GM06990 (cell line): ENCODE results near the gene UVSSA.
A peak's percentile ranks its signal among the peaks of the same experiment; 100 is the strongest.
"Not testable (repeated sequence)": the region's sequence is repeated elsewhere in the genome, so short reads cannot be mapped to it uniquely, and the experiment has no call there.

Source experiments
- DNase-seq: peaks from one replicate; pipeline ENCODE4 v3.0.0-alpha.2; 2011; ENCODE audit not compliant: insufficient read length; ENCODE audit errors: extremely low read depth
- H3K27me3 ChIP-seq: replicated peaks from 2 replicates; pipeline ENCODE4 v1.6.0; 2011; ENCODE audit warnings: low read length; ENCODE audit not compliant: control insufficient read depth, insufficient read depth
- H3K36me3 ChIP-seq: 2 replicates; pipeline ENCODE4 v1.5.1; 2011; ENCODE audit warnings: low read length; ENCODE audit not compliant: control insufficient read depth, insufficient read depth
- H3K4me3 ChIP-seq: replicated peaks from 2 replicates; pipeline ENCODE4 v1.5.1; 2011; ENCODE audit warnings: low read depth, mild to moderate bottlenecking, control low read depth, low read length
- TF ChIP-seq, protein P1 (sequence below): IDR thresholded peaks from 2 replicates; pipeline ENCODE4 v1.5.1; 2011; ENCODE audit warnings: low read length, control low read depth, mild to moderate bottlenecking, inconsistent platforms; ENCODE audit not compliant: insufficient read depth, poor library complexity, severe bottlenecking

Gene UVSSA

DNA sequence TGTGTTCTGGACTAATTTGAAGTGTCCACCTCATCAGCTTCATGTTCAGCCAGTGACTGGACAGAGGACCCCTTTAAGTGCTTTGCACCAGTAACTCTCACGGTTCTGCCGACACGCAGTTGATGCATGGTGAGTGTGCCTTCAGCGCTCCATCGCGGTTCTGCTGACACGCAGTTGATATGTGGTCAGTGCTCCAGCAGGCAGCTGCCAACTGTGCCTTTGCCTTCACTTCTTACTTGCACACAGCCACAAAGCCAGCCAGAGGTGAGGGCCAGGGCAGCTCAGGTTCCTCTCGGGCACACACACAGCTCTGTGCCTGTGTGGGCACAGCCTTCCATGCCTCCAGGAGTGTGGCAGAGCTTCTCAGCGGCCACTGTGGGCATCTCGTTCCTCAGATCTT is 46.9 kb downstream of the UVSSA start:
- peaks cover 3% of the 10 kb centered on the region for H3K36me3 ChIP-seq
- TF ChIP-seq, protein P1, sequence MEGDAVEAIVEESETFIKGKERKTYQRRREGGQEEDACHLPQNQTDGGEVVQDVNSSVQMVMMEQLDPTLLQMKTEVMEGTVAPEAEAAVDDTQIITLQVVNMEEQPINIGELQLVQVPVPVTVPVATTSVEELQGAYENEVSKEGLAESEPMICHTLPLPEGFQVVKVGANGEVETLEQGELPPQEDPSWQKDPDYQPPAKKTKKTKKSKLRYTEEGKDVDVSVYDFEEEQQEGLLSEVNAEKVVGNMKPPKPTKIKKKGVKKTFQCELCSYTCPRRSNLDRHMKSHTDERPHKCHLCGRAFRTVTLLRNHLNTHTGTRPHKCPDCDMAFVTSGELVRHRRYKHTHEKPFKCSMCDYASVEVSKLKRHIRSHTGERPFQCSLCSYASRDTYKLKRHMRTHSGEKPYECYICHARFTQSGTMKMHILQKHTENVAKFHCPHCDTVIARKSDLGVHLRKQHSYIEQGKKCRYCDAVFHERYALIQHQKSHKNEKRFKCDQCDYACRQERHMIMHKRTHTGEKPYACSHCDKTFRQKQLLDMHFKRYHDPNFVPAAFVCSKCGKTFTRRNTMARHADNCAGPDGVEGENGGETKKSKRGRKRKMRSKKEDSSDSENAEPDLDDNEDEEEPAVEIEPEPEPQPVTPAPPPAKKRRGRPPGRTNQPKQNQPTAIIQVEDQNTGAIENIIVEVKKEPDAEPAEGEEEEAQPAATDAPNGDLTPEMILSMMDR, result no peak
- H3K4me3 ChIP-seq, result no peak overlapping the region
- H3K27me3 ChIP-seq, result no peaks in the 10 kb centered on the region
- no peak for DNase-seq

DNA sequence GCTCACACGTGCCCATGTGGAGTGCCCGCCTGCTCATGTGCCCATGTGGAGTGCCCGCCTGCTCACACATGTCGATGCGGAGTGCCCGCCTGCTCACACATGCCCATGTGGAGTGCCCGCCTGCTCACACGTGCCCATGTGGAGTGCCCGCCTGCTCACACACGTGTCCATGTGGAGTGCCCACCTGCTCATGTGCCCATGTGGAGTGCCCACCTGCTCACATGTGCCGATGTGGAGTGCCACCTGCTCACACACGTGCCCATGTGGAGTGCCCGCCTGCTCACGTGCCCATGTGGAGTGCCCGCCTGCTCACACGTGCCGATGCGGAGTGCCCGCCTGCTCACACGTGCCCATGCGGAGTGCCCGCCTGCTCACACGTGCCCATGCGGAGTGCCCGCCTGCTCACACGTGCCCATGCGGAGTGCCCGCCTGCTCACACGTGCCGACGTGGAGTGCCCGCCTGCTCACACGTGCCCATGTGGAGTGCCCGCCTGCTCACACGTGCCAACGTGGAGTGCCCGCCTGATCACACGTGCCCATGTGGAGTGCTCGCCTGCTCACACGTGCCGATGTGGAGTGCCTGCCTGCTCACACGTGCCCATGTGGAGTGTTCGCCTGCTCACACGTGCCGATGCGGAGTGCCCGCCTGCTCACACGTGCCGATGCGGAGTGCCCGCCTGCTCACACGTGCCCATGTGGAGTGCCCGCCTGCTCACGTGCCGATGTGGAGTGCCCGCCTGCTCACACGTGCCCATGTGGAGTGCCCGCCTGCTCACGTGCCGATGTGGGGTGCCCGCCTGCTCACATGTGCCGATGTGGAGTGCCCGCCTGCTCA is 47.8 kb downstream of the UVSSA start:
- H3K4me3 ChIP-seq, H3K27me3 ChIP-seq, DNase-seq, H3K36me3 ChIP-seq: not testable (repeated sequence)

DNA sequence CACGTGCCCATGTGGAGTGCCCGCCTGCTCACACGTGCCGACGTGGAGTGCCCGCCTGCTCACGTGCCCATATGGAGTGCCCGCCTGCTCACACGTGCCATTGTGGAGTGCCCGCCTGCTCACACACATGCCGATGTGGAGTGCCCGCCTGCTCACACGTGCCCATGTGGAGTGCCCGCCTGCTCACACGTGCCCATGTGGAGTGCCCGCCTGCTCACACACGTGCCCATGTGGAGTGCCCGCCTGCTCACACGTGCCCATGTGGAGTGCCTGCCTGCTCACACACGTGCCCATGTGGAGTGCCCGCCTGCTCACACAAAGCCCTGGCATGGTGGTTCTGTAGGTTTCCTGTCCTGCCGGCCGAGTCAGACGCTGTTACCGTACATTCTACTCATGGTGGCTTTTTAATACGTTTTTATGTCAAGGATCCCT is 48.4 kb downstream of the UVSSA start:
- not testable (repeated sequence) for H3K4me3 ChIP-seq, H3K36me3 ChIP-seq, DNase-seq, H3K27me3 ChIP-seq

DNA sequence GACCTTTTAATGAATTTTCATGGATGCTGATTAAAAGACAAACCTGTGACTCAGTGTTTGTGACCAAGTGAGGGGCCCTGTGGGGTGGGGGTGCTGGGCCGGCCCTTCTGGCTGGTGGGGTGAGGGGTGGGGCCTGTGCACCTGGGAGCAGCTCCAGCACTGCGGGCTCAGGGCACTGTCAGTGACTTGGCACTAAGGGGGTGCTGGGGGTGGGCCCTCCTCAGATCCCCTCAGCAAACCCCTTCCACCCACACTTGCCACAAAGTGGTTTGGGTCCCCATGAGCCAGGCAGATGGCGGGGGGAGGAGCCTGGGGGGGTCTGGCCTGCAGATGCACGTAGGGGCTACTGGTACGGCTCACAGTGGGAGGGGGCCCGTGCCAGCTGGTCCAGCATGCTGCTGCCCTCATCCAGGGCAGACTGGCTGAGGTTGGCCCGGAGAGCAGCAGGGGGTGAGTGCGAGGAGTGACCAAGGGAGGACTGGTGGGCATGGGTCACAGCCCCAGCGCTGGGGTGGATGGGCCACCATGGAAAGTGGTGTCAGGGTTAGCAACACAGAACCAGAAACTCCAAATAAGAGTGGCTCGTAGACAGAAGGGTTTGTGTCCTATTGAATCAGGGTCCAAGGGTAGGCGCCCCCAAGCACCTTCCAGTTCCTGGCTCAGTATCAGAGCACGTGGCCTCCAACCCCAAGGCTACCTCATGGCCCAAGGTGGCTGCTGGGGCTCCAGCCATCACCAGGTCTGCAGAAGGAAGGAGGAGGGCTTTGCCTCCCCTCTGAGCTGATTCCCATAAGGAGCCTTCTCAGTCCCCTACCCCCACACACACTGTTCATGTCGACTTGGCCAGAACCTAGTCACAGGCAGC is 49.2 kb downstream of the UVSSA start:
- Histone ChIP-seq H3K4me3 (no peak overlapping the region), H3K36me3 (peaks cover 3% of the 10 kb centered on the region), H3K27me3 (no peaks in the 10 kb centered on the region)
- DNase-seq, result no peak
- TF ChIP-seq, protein P1, result no peak

DNA sequence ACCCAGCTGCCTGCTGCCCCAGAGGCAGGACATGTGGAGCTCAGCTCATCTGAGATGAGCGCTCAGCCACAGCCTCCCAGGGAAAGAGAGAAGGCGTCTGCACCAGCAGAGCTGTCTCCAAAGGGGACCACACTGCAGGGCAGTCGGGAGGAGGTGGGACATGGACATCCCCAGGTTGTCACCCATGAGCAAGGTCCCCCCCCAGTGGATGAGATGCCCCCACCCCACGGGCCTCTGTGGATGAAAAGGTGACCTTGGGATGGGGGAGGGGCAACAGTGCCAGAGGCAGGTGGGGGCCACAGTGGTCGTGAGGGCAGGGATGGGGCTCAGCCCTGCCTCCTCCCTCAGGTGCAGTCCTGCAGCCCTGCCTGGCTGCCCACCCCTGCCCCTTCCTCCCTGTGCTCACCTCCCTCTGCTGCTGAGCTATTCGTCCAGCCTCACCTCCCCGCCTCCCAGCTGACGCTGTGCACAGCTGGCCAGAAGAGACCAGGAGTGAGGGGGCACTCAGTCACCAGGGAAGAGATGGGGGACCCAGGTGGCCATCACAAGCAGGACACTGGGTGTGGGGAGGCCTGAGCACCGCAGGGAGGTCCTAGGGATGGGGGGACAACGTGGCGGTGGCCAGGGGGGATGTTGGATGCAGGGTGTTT is 49.9 kb downstream of the UVSSA start:
- Histone ChIP-seq H3K36me3 (peaks cover 3% of the 10 kb centered on the region), H3K27me3 (no peaks in the 10 kb centered on the region), H3K4me3 (no peak overlapping the region)
- DNase-seq, result no peak
- TF ChIP-seq, protein P1, result no peak

DNA sequence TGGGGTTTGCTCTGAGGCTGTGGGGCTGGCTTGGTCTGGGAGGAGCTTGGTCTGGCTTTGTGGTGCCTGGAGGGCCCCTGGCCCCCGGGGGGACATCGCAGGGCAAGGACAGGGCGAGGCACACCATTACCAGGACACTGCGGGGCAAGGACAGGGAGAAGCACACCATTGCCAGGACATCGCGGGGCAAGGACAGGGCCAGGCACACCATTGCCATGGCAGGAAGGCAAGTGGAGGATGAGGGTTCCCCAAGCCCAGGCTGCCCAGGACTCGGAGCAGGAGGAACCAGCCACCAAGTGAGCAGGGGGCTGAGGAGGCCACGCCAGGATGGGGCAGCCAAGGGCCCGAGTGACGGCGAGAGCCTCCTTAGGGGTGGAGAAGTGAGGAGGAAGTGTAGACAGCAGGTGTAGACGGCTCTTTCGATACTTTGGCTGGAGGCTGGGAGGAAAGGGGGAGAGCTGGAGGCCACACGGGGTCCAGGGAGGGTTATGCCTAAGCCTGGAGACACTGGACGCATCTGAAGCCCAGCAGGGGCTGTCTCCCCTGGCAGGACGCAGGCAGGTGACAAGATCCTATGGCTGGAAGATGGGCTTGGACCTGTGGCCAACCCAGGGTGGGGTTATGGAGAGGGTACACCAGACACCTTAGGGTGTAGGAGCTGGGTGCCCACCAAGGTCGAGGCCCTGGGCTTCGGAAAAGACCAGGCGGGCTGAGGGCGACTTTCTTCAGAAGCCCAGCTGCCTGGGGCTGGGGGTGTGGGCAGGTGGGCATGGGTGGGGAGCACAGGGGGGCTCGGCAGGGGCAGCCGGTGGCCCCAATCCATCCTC is 51.9 kb downstream of the UVSSA start:
- no peaks in the 10 kb centered on the region for H3K27me3 ChIP-seq
- peaks cover 1% of the 10 kb centered on the region; the same call in 1 of the 2 replicates for H3K36me3 ChIP-seq
- TF ChIP-seq, protein P1, result no peak
- no peak overlapping the region for H3K4me3 ChIP-seq
- peak; percentile 0 for DNase-seq
